ENCODE data around the gene UNC5CL.
A peak's percentile ranks its signal among the peaks of the same experiment; 100 is the strongest.

UNC5CL gene

GRCh38 chr6:40992746-40993145 is 46.3 kb downstream of the UNC5CL start:
- Mint-ChIP-seq H3K27ac (no peak overlapping the region), H3K27me3 (peaks cover 21% of the 10 kb centered on the region), H3K9me3 (no peaks in the 10 kb centered on the region), H3K36me3 (peaks cover 1% of the 10 kb centered on the region), H3K4me3 (no peak overlapping the region), H3K4me1 (peaks cover 2% of the 10 kb centered on the region)
- DNase-seq (ENCODE audit: low spot score in 2 of 2) (no peak), ATAC-seq (ENCODE audit: low read depth) (no peak)

- Mint-ChIP-seq H3K36me3 (no peaks in the 10 kb centered on the region), H3K4me3 (no peak overlapping the region), H3K27ac (no peak overlapping the region), H3K4me1 (peaks cover 2% of the 10 kb centered on the region), H3K27me3 (peaks cover 24% of the 10 kb centered on the region), H3K9me3 (no peaks in the 10 kb centered on the region)
- ATAC-seq (ENCODE audit: low read depth) (no peak), DNase-seq (ENCODE audit: low spot score in 2 of 2) (no peak)
Measured at GRCh38 chr6:40990301-40990700, 48.7 kb downstream of the UNC5CL start.

GRCh38 chr6:40989204-40990169 is 49.5 kb downstream of the UNC5CL start:
- peaks cover 20% of the 10 kb centered on the region for H3K27me3 Mint-ChIP-seq
- ATAC-seq (ENCODE audit: low read depth) (no peak), DNase-seq (ENCODE audit: low spot score in 2 of 2) (no peak)
- H3K36me3 Mint-ChIP-seq: no peaks in the 10 kb centered on the region
- no peak overlapping the region for H3K27ac Mint-ChIP-seq
- H3K4me1 Mint-ChIP-seq: peaks cover 2% of the 10 kb centered on the region
- H3K4me3 Mint-ChIP-seq: no peak overlapping the region
- H3K9me3 Mint-ChIP-seq: no peaks in the 10 kb centered on the region

GRCh38 chr6:40988634-40989033 is 50.4 kb downstream of the UNC5CL start:
- Mint-ChIP-seq H3K27ac (no peak overlapping the region), H3K9me3 (peaks cover 1% of the 10 kb centered on the region), H3K36me3 (no peaks in the 10 kb centered on the region), H3K27me3 (peaks cover 21% of the 10 kb centered on the region), H3K4me3 (no peak overlapping the region), H3K4me1 (peaks cover 2% of the 10 kb centered on the region)
- DNase-seq (ENCODE audit: low spot score in 2 of 2) (no peak), ATAC-seq (ENCODE audit: low read depth) (peak; percentile 86)

GRCh38 chr6:40986921-40987819 is 51.9 kb downstream of the UNC5CL start:
- Mint-ChIP-seq H3K27me3 (peaks cover 19% of the 10 kb centered on the region), H3K36me3 (no peaks in the 10 kb centered on the region), H3K9me3 (peaks cover 1% of the 10 kb centered on the region), H3K27ac (no peak overlapping the region), H3K4me1 (peaks cover 2% of the 10 kb centered on the region), H3K4me3 (no peak overlapping the region)
- no peak for ATAC-seq (ENCODE audit: low read depth)
- no peak for DNase-seq (ENCODE audit: low spot score in 2 of 2)

GRCh38 chr6:40986364-40986763 is 52.7 kb downstream of the UNC5CL start:
- Mint-ChIP-seq H3K9me3 (peaks cover 1% of the 10 kb centered on the region), H3K4me1 (peaks cover 2% of the 10 kb centered on the region), H3K4me3 (no peak overlapping the region), H3K36me3 (no peaks in the 10 kb centered on the region), H3K27ac (no peak overlapping the region), H3K27me3 (peaks cover 19% of the 10 kb centered on the region)
- ATAC-seq (ENCODE audit: low read depth): no peak
- no peak for DNase-seq (ENCODE audit: low spot score in 2 of 2)

GRCh38 chr6:40983752-40984151 is 55.3 kb downstream of the UNC5CL start:
- Mint-ChIP-seq H3K4me1 (peaks cover under 1% of the 10 kb centered on the region), H3K36me3 (no peaks in the 10 kb centered on the region), H3K27me3 (peaks cover 28% of the 10 kb centered on the region), H3K27ac (no peak overlapping the region), H3K9me3 (peaks cover 1% of the 10 kb centered on the region), H3K4me3 (no peak overlapping the region)
- ATAC-seq (ENCODE audit: low read depth) (no peak), DNase-seq (ENCODE audit: low spot score in 2 of 2) (no peak)

GRCh38 chr6:40982917-40983316 is 56.1 kb downstream of the UNC5CL start:
- Mint-ChIP-seq H3K4me3 (no peak overlapping the region), H3K27me3 (peaks cover 30% of the 10 kb centered on the region), H3K36me3 (no peaks in the 10 kb centered on the region), H3K27ac (no peak overlapping the region), H3K4me1 (no peaks in the 10 kb centered on the region), H3K9me3 (peaks cover 1% of the 10 kb centered on the region)
- ATAC-seq (ENCODE audit: low read depth): no peak
- no peak for DNase-seq (ENCODE audit: low spot score in 2 of 2)

- H3K36me3 Mint-ChIP-seq: no peaks in the 10 kb centered on the region
- no peak overlapping the region for H3K27ac Mint-ChIP-seq
- H3K4me3 Mint-ChIP-seq: no peak overlapping the region
- ATAC-seq (ENCODE audit: low read depth) (no peak), DNase-seq (ENCODE audit: low spot score in 2 of 2) (no peak)
- H3K27me3 Mint-ChIP-seq: peaks cover 37% of the 10 kb centered on the region
- no peaks in the 10 kb centered on the region for H3K9me3 Mint-ChIP-seq
- H3K4me1 Mint-ChIP-seq: no peaks in the 10 kb centered on the region
Measured at GRCh38 chr6:40978687-40979289, 60.2 kb downstream of the UNC5CL start.

- no peak overlapping the region for H3K4me3 Mint-ChIP-seq
- DNase-seq (ENCODE audit: low spot score in 2 of 2): no peak
- ATAC-seq (ENCODE audit: low read depth): no peak
- peaks cover 34% of the 10 kb centered on the region for H3K27me3 Mint-ChIP-seq
- H3K27ac Mint-ChIP-seq: no peak overlapping the region
- no peaks in the 10 kb centered on the region for H3K4me1 Mint-ChIP-seq
- H3K36me3 Mint-ChIP-seq: peaks cover 2% of the 10 kb centered on the region
- H3K9me3 Mint-ChIP-seq: peaks cover 2% of the 10 kb centered on the region
Measured at GRCh38 chr6:40977695-40978094, 61.3 kb downstream of the UNC5CL start.

- DNase-seq (ENCODE audit: low spot score in 2 of 2) (no peak), ATAC-seq (ENCODE audit: low read depth) (no peak)
- Mint-ChIP-seq H3K4me1 (no peaks in the 10 kb centered on the region), H3K36me3 (peaks cover 2% of the 10 kb centered on the region), H3K9me3 (peaks cover 2% of the 10 kb centered on the region), H3K27ac (no peak overlapping the region), H3K27me3 (peaks cover 34% of the 10 kb centered on the region), H3K4me3 (no peak overlapping the region)
Measured at GRCh38 chr6:40977085-40977484, 61.9 kb downstream of the UNC5CL start.
